ENCODE data around the gene HAPLN3. TPM values are rescaled to one million over a fixed set of nuclear protein-coding genes. Genes with fewer than 3 reads are reported as not detected.

HAPLN3 gene
- total RNA-seq, 4 donors from 2014 or later = 17.9 to 34.8 (median 23.1) TPM

DNA sequence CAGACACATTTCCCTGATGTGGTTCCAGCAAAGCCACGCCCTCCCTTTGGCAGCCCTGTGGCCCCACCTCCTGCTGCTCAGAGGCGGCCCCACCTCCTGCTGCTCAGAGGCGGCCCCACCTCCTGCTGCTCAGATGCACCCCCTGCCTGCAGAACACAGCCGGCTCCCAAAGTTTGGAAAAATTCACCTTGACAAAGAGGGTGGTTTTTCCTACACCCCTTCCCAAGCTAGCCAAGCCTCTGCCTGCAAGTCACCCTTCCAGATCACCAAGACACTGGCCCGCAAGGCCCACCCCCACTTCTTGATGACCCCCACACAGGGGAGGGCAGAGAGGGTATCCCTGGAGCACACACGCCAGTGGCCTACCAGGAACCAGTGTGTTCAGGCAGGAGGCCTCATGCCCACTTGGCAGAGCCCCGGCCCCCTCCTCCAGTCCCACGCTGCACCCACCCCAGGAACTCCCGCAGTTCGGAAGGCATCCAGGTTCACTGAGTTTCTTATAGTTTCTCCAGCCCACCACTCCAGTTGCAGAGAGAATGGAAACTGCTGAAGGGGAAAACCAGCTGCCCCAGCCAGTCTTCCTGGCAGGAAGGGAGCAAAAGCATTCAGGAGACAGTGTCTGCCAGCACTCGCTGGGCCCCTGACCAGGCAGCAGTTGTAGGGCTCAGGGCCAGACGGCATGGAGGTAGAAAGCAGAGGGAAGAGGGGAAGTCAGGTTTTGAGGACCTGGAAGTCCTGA is 2.3 kb upstream of the HAPLN3 start:
- no peaks in the 10 kb centered on the region for H3K36me3 ChIP-seq
- no peak overlapping the region for H3K4me3 ChIP-seq
- no peak for TF ChIP-seq POLR2A (IDR thresholded peaks at IDR 0.05)
- TF ChIP-seq, protein P1, sequence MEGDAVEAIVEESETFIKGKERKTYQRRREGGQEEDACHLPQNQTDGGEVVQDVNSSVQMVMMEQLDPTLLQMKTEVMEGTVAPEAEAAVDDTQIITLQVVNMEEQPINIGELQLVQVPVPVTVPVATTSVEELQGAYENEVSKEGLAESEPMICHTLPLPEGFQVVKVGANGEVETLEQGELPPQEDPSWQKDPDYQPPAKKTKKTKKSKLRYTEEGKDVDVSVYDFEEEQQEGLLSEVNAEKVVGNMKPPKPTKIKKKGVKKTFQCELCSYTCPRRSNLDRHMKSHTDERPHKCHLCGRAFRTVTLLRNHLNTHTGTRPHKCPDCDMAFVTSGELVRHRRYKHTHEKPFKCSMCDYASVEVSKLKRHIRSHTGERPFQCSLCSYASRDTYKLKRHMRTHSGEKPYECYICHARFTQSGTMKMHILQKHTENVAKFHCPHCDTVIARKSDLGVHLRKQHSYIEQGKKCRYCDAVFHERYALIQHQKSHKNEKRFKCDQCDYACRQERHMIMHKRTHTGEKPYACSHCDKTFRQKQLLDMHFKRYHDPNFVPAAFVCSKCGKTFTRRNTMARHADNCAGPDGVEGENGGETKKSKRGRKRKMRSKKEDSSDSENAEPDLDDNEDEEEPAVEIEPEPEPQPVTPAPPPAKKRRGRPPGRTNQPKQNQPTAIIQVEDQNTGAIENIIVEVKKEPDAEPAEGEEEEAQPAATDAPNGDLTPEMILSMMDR (IDR thresholded peaks at IDR 0.05) = peak; percentile 75 to 87 (median 82)
- H3K27me3 ChIP-seq = peaks cover 0 to 4% of the 10 kb centered on the region in 2 donors
- peak; percentile 87 to 90 for DNase-seq
- peaks cover 0 to 16% of the 10 kb centered on the region in 2 donors for H3K4me1 ChIP-seq
- peak overlapping the region; percentile 62 to 68 for H3K27ac ChIP-seq
- intact Hi-C loops (cut with DNase I; ENCODE audit: low total_unique reads) = no loop called here
- H3K9me3 ChIP-seq = no peaks in the 10 kb centered on the region

DNA sequence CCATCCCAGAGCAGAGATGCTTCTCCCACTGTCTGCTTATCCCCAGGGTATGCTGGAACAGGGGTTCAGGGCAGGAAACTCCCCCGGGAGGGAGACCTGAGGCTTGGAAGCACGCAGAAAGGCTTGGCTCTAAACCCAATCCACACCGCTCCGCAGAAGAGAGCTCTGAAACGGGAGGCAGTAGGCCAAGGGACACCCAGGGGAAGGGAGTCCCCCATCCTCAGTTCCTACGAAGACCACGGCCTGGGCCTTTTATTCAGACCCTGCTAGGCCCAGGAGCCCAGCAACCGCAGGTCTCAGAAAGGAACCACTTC is 1.8 kb upstream of the HAPLN3 start:
- intact Hi-C loops (cut with DNase I; ENCODE audit: low total_unique reads) = no loop called here
- no peaks in the 10 kb centered on the region for H3K9me3 ChIP-seq

DNA sequence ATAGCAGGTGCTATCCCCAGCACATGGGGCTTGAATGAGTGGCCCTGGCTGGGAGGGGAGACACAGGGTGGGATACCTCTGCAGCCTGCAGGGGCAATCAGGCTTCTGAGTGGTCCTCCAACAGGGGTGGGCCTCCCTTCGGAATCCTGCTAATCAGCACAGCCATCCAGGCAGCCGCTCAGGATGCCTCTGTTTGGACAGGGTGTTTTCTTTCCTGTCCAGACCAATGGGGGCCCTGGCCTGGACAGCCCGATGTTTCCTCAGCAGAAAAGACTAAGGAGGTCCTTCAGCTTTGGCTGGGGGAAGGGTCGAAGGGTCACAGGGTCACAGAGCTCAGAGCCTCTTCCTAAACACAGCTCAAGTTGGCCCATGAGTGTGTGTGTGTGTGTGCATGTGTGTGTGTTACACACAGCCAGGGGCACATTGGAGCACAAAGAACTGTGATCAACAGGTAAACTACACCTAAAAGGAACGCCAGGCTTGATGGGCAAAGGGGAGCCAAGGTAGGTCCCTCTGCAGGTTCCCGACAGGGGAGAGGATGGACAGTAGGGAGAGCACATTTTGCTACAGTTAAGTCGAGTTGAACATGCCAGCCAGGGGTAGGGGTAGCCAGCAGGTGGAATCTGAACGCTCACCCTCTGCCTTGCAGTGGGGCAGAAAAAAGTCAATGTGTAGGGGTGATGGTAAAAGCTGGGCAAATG is 1.1 kb upstream of the HAPLN3 start:
- Histone ChIP-seq H3K9me3 (no peaks in the 10 kb centered on the region), H3K4me1 (peaks cover 0 to 16% of the 10 kb centered on the region in 2 donors), H3K27me3 (peaks cover 0 to 4% of the 10 kb centered on the region in 2 donors), H3K36me3 (no peaks in the 10 kb centered on the region), H3K27ac (peak overlapping the region; percentile 62 to 68), H3K4me3 (no peak overlapping the region)
- no peak for DNase-seq
- TF ChIP-seq POLR2A (IDR thresholded peaks at IDR 0.05) = no peak
- TF ChIP-seq, protein P1 (IDR thresholded peaks at IDR 0.05) = no peak
- intact Hi-C loops (cut with DNase I; ENCODE audit: low total_unique reads) = no loop called here

More for the DNA sequence above, 1.8 kb upstream of the HAPLN3 start:
- H3K27ac ChIP-seq = peak overlapping the region; percentile 62 to 68
- TF ChIP-seq, protein P1 (IDR thresholded peaks at IDR 0.05) = no peak
- TF ChIP-seq POLR2A (IDR thresholded peaks at IDR 0.05) = peak in 1 of 2 donors; percentile 32
- H3K27me3 ChIP-seq = peaks cover 0 to 4% of the 10 kb centered on the region in 2 donors
- DNase-seq = no peak
- no peak overlapping the region for H3K4me3 ChIP-seq
- H3K4me1 ChIP-seq = peaks cover 0 to 16% of the 10 kb centered on the region in 2 donors
- no peaks in the 10 kb centered on the region for H3K36me3 ChIP-seq

DNA sequence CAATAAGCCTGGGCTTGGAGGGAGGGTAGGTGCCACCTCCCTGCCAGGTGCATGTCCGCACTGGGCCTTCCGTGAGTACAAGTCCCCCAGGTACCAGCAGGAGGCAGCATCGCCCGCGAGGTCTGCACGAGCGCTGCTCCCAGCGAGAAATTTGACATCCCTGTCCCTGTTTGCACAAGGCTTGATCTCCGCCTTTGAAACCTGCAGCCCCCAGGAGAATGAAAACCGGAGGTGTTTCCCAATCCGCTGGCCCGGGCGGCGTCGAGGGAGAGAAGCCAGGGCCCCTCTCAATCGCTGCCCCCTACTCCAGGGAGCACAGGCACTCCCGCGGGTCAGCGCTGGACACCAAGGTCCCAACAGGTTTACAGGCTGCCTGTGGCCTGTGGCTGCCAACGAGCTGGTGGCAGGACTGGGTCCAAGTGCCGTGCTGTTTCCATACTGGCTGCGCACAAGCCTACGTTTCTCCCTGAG is 961 bp downstream of the HAPLN3 start:
- Histone ChIP-seq H3K27me3 (peaks cover 0 to 4% of the 10 kb centered on the region in 2 donors), H3K9me3 (no peaks in the 10 kb centered on the region), H3K36me3 (no peaks in the 10 kb centered on the region), H3K4me3 (peak overlapping the region; percentile 18 to 36), H3K4me1 (peaks cover 0 to 16% of the 10 kb centered on the region in 2 donors), H3K27ac (no peak overlapping the region)
- TF ChIP-seq, protein P1 (IDR thresholded peaks at IDR 0.05) = peak; percentile 41 to 70 (median 62)
- TF ChIP-seq POLR2A (IDR thresholded peaks at IDR 0.05) = no peak
- intact Hi-C loops (cut with DNase I; ENCODE audit: low total_unique reads) = no loop called here
- peak in 1 of 2 donors; percentile 62 for DNase-seq
